ENCODE results near the gene FHDC1.

The FHDC1 gene

GRCh38 chr4:153014460-153014859, 78.3 kb downstream of the FHDC1 start:
- no peak for TF ChIP-seq CTCF (IDR thresholded peaks at IDR 0.05; ENCODE audit: low read depth, low read length, missing control alignments)
- H3K4me3 ChIP-seq (ENCODE audit: low read depth, low read length), result no peak overlapping the region
- in situ Hi-C loops (cut with HindIII; ENCODE audit: low sequenced_read_pairs), result no loop called here
- no peak for DNase-seq (ENCODE audit: low read depth)

- no peak for DNase-seq (ENCODE audit: low read depth)
- in situ Hi-C loops (cut with HindIII; ENCODE audit: low sequenced_read_pairs), result no loop called here
- TF ChIP-seq CTCF (IDR thresholded peaks at IDR 0.05; ENCODE audit: low read depth, low read length, missing control alignments), result no peak
- H3K4me3 ChIP-seq (ENCODE audit: low read depth, low read length), result no peak overlapping the region
Observed at GRCh38 chr4:153016592-153016991, 80.5 kb downstream of the FHDC1 start.

- in situ Hi-C loops (cut with HindIII; ENCODE audit: low sequenced_read_pairs), result no loop called here
- no peak for DNase-seq (ENCODE audit: low read depth)
- TF ChIP-seq CTCF (IDR thresholded peaks at IDR 0.05; ENCODE audit: low read depth, low read length, missing control alignments), result no peak
- no peak overlapping the region for H3K4me3 ChIP-seq (ENCODE audit: low read depth, low read length)
Observed at GRCh38 chr4:153018031-153018430, 81.9 kb downstream of the FHDC1 start.

GRCh38 chr4:153018684-153019083, 82.6 kb downstream of the FHDC1 start:
- in situ Hi-C loops (cut with HindIII; ENCODE audit: low sequenced_read_pairs), result no loop called here

GRCh38 chr4:153019906-153020305, 83.8 kb downstream of the FHDC1 start:
- no peak for DNase-seq (ENCODE audit: low read depth)
- in situ Hi-C loops (cut with HindIII; ENCODE audit: low sequenced_read_pairs), result no loop called here
- no peak overlapping the region for H3K4me3 ChIP-seq (ENCODE audit: low read depth, low read length)
- no peak for TF ChIP-seq CTCF (IDR thresholded peaks at IDR 0.05; ENCODE audit: low read depth, low read length, missing control alignments)

More at GRCh38 chr4:153018684-153019083, 82.6 kb downstream of the FHDC1 start:
- DNase-seq (ENCODE audit: low read depth), result no peak
- TF ChIP-seq CTCF (IDR thresholded peaks at IDR 0.05; ENCODE audit: low read depth, low read length, missing control alignments), result no peak
- H3K4me3 ChIP-seq (ENCODE audit: low read depth, low read length), result no peak overlapping the region

GRCh38 chr4:153020457-153020856, 84.3 kb downstream of the FHDC1 start:
- no peak for TF ChIP-seq CTCF (IDR thresholded peaks at IDR 0.05; ENCODE audit: low read depth, low read length, missing control alignments)
- DNase-seq (ENCODE audit: low read depth), result no peak
- in situ Hi-C loops (cut with HindIII; ENCODE audit: low sequenced_read_pairs), result no loop called here
- no peak overlapping the region for H3K4me3 ChIP-seq (ENCODE audit: low read depth, low read length)

GRCh38 chr4:153021276-153021675, 85.2 kb downstream of the FHDC1 start:
- TF ChIP-seq CTCF (IDR thresholded peaks at IDR 0.05; ENCODE audit: low read depth, low read length, missing control alignments), result no peak
- DNase-seq (ENCODE audit: low read depth), result no peak
- H3K4me3 ChIP-seq (ENCODE audit: low read depth, low read length), result no peak overlapping the region
- in situ Hi-C loops (cut with HindIII; ENCODE audit: low sequenced_read_pairs), result no loop called here

Data from astrocyte of the cerebellum (primary cell).